HG02623 (cell line): ENCODE results near the gene SHD.
A peak's percentile ranks its signal among the peaks of the same experiment; 100 is the strongest.
"Not testable (repeated sequence)": the region's sequence is repeated elsewhere in the genome, so short reads cannot be mapped to it uniquely, and the experiment has no call there.

Source experiments
- ATAC-seq: cut with Tn5 transposase; IDR thresholded peaks from one replicate; pipeline ENCODE4 v1.9.1; 2021; ENCODE audit warnings: moderate library complexity; ENCODE audit not compliant: unreplicated experiment

Gene SHD

DNA sequence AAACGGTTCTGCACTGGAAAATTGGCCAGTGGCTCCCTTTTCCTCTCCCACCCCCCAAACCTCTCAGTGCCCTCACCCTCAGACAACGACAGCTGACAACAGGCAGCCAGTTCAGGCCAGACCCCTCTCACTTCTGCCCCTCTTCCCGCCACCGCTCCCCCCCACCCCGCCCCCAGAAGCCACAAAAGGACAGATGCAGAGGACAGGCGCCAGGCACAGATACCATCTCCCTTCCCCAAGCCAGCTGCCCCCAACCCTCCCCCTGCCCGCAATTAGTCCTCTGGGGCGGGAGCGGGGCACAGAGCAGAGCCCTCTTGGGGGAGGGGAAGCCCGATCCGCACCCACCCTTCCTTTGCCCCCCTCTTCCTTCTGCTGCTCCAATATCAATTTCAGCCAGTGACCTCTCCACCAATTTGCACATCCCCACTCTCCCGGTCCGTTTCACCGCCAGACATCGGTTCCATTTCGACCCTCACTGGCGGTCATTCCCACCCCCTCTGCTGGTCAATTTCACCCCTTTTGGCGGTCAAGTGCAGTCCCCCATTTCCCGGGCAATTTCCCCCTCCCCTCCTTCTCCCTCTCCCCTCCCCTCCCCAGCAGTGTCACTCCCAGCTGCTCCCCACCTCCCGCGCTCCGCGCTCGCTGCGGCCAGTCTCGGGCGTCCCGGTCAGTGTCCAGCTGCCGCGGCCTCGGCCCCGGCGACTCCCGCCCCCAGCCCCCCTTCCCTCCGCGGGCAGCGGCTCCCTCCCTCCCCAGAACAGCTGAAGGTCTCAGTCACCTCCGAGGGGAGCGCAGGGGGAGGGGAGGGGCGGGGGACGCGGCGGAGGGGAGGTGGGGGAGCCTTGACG is at the start of gene SHD:
Gene SHD, plus strand, starts transcription at position 848 of the 848 bp plus-strand sequence. CDS start 798 bp downstream, outside the sequence.
- no peak for ATAC-seq

GRCh38 chr19:4230237-4230636 is 48.8 kb upstream of the SHD start:
- not testable (repeated sequence) for ATAC-seq

DNA sequence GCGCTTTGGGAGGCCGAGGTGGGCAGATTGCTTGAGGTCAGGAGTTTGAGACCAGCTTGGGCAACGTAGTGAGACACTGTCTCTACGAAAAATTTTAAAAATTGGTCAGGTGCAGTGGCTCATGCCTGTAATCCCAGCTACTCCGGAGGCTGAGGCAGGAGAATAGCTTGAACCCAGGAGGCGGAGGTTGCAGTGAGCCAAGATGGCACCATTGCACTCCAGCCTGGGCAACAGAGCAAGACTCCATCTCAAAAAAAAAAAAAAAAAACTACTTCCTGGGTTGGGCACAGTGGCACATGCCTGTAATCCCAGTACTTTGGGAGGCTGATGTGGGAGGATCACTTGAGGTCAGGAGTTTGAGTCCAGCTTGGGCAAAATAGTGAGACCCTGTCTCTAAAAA is 47.5 kb upstream of the SHD start:
- ATAC-seq = not testable (repeated sequence)

DNA sequence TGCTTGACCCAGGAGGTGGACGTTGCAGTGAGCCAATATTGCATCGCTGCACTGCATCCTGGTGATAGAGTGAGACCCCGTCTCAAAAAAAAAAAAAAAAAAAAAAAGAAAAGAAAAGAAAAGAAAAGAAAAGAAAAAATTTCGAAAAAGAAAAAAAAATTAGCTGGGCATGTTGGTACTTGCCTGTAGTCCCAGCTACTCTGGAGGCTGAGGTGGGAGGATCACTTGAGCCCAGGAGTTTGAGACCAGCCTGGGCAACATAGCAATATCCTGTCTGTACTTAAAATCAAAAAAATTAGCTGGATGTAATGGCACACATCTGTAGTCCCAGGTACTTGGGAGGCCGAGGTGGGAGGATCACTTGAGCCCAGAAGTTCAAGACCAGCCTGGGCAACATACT is 46.9 kb upstream of the SHD start:
- ATAC-seq = not testable (repeated sequence)

DNA sequence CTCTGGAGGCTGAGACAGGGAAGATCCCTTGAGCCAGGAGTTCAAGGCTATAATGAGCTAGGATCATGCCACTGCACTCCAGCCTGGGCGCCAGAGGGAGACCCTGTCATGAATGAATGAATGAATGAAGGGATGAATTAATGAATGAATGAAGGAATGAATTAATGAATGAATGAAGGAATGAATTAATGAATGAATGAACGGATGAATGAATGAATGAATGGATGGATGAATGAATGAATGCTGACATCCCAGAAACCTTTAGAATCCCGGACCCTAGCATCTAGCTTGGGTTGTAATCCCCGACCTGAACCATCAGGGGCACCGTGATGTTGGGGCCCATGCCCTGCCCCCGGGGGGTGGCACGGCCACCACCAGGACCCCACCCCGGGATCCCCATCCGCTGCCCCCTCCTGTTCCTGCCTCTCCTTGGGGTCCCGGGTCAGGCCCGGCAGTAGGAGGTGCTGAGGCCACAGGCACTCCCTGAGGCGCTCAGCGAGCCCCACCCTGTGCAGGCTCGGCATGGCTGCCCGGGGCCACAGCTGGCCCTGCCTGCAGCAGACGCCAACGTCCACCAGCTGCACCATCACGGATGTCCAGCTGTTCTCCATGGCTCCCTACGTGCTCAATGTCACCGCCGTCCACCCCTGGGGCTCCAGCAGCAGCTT is 46.3 kb upstream of the SHD start:
- no peak for ATAC-seq

- no peak for ATAC-seq
Measured at GRCh38 chr19:4233282-4233853, 45.7 kb upstream of the SHD start.

DNA sequence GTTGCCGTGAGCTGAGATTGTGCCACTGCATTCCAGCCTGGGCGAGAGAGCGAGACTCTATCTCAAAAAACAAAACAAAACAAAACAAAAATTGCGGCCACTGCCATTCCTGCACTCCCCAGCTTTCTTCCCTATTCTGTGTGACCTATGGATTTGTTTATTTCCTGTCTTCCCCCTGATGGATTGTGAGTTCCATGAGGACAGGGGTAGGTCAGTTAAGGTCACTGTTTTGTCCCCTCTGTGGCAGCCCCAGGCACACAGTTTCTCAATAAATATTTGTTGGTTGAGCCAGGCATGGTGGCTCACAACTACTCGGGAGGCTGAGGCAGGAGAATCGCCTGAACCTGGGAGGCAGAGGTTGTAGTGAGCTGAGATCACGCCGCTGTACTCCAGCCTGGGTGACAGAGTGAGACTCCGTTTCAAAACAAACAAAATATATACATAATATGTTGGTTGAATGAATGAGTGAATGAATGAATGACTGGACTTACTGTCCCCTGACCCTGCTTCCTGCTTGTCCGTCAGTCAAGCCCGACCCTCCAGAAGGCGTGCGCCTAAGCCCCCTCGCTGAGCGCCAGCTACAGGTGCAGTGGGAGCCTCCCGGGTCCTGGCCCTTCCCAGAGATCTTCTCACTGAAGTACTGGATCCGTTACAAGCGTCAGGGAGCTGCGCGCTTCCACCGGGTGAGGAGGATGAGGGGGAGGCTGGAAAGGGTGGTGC is 44.8 kb upstream of the SHD start:
- no peak for ATAC-seq

DNA sequence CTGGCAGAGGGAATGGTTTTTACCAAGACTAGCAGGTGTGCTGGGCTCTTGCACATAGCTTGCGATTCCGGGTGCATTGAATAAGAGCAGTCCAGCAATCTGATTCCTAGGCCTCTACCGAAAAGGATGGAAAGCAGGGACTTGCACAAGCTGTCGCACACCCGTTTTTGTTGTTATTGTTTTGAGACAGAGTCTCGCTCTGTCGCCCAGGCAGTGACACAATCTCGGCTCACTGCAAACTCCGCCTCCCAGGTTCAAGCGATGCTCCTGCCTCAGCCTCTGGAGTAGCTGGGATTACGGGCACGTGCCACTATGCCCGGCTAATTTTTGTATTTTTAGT is 44.2 kb upstream of the SHD start:
- ATAC-seq = no peak

DNA sequence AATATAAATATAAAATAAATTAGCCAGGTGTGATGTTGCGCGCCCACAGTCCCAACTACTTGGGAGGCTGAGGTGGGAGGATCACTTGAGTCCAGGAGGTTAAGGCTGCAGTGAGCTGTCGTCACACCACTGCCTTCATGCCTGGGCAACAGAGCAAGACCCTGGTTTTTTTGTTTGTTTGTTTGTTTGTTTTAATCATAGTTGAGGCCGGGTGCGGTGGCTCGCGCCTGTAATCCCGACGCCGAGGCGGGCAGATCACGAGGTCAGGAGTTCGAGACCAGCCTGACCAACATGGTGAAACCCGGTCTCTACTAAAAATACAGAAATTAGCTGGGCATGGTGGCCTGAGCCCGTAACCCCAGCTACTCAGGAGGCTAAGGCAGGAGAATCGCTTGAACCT is 41.6 kb upstream of the SHD start:
- not testable (repeated sequence) for ATAC-seq

DNA sequence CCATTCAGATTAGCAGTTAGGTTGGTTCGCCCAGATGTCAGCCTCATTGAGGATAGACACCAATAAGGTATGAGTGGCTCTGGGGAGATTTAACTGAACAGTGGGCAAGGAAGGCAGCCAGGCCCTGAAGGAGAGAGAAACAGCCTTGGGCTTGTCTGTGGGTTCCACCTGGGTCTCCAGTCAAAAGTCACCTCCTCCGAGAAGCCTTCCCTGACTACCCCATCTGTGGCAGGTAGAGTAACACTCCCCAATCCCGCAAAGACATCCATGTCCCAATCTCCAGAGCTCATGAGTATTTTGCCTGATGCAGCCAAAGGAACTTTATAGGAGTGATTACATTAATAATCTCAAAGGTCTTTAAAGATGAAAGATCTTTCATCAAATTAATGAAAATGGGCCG is 40.2 kb upstream of the SHD start:
- no peak for ATAC-seq

DNA sequence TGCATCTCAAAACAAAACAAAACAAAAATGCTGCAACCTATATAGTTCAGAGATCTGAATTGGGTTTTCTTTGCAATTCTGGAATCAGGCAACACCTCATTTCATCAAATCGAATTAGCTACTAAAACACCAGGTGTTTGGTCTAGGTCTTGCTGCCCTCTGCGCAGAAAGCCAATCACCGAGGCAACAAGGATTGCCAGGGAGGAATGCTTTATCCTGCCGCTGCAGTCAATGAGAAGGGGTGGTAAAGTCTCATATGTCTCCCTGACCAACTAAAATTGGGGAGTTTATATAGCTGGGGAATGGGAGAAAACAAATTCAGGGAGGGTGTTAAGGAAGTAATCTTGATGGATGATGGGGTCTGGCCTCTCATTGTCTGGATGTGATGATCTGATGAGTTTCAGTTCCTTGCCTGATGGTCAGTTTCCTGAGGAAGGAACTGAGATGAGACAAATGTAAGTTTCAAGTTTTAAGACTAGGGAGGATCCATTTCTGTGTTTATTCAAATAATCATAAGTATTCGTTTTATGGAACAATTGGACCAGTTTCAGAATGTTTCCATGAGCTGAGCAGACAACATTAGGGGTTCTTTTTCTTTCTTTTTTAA is 37.1 kb upstream of the SHD start:
- ATAC-seq = no peak

- ATAC-seq = not testable (repeated sequence)
Measured at GRCh38 chr19:4245938-4246337, 33.1 kb upstream of the SHD start.

- ATAC-seq = peak; percentile 76
Measured at GRCh38 chr19:4246767-4247593, 32.1 kb upstream of the SHD start, which contains the start of gene YJU2. Gene YJU2 (plus strand): TSS chr19:4247080. CDS start chr19:4247147, 67 bp downstream.

DNA sequence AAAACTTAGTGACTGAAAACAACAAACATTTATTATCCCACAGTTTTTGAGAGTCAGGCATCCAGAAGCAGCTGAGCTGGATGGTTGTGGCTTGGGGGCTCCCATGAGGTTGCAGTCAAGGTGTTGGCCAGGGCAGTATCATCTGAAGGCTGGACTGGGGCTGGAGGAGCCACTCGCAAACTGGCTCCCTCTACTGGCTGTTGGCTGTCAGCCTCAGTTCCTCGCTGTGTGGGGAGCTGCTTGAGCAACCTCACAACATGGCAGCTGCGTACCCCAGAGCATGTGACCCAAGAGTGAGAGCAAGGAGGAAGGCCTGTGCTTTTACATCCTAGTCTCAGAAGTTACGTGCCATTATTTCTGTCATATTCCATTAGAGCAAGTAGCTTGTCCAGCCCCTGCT is 22.5 kb upstream of the SHD start:
- ATAC-seq = no peak

GRCh38 chr19:4257025-4257424 is 22.0 kb upstream of the SHD start:
- no peak for ATAC-seq

DNA sequence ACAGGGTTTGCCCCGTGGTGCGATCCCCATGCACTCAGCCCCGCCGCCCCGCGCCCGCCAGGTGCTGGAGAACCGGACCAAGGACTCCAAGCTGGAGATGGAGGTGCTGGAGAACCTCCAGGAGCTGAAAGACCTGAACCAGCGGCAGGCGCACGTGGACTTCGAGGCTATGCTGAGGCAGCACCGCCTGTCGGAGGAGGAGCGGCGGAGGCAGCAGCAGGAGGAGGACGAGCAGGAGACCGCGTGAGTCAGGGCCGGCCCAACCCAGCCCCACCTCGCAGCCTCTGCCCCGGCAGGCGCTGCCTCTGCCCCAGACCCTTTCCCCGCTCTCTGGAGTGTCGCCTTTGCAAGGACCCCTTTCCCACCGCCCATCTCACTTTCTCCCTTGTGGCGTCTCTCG is 20.9 kb upstream of the SHD start:
- no peak for ATAC-seq

- no peak for ATAC-seq
Measured at GRCh38 chr19:4260613-4261191, 18.4 kb upstream of the SHD start.

DNA sequence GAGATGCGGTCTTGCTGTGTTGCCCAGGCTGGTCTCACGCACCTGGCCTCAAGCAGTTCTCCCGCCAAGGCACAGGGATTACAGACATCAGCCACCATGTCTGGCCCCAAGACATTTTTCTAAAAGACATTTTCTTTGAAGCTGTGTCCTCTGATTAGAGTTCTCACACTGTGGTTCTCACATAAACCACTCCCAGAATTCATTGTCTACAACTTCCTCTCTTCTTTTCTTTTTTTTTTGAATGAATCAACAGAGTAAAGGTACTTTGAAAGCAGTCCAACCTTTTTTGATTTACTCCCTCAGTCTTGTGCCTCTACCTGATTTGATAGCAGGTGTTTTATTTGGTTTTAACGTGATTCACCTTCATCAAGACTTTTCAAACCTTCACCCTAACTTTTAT is 14.3 kb upstream of the SHD start:
- no peak for ATAC-seq

GRCh38 chr19:4266253-4267000 is 12.6 kb upstream of the SHD start:
- ATAC-seq = no peak
